OCI-LY7 (cell line): ENCODE results near the gene GJB3. TPM values are rescaled to one million over a fixed set of nuclear protein-coding genes. Genes with fewer than 3 reads are reported as not detected.
"Not testable (repeated sequence)": the region's sequence is repeated elsewhere in the genome, so short reads cannot be mapped to it uniquely, and the experiment has no call there.

Source experiments
- BruUV-seq: library from RNA; stranded (reverse); fragments of 400-500 nt; replicated peaks from 2 replicates; lab custom pipeline; 2021; lab: Mats Ljungman, UMichigan
- CTCF ChIA-PET: fragments of 300-600 bp; sonication (Branson Sonifier 250); formaldehyde crosslinking; loops from one replicate; lab custom pipeline; 2022; ENCODE audit warnings: antibody characterized with exemption; ENCODE audit not compliant: unreplicated experiment; lab: Charles Lee
- POLR2A ChIA-PET: fragments of 300-600 bp; sonication (Branson Sonifier 250); formaldehyde crosslinking; loops from one replicate; lab custom pipeline; 2022; ENCODE audit warnings: antibody characterized with exemption; lab: Charles Lee
- DNase-seq: peaks from one replicate; pipeline ENCODE4 v3.0.0-alpha.2; 2015; ENCODE audit warnings: low spot score
- H2AFZ ChIP-seq: fragments of 200-600 bp; sonication (generic), shearing (Covaris generic); 2 replicates; pipeline ENCODE4 v1.6.1; 2014; ENCODE audit warnings: mild to moderate bottlenecking, antibody characterized with exemption, low read length, moderate library complexity
- H3K27ac ChIP-seq: fragments of 200-600 bp; sonication (generic); 2 replicates; pipeline ENCODE4 v1.5.1; 2014; ENCODE audit warnings: mixed run types, low read depth, mild to moderate bottlenecking, moderate library complexity, low read length, inconsistent platforms; ENCODE audit not compliant: poor library complexity, severe bottlenecking
- H3K36me3 ChIP-seq: fragments of 200-600 bp; sonication (generic); 2 replicates; pipeline ENCODE4 v1.6.1; 2014; ENCODE audit warnings: mild to moderate bottlenecking, antibody characterized with exemption, low read length, moderate library complexity, mixed read lengths; ENCODE audit not compliant: insufficient read depth
- H3K4me1 ChIP-seq: fragments of 200-600 bp; sonication (generic); 2 replicates; pipeline ENCODE4 v1.5.1; 2014; ENCODE audit warnings: mild to moderate bottlenecking, low read length; ENCODE audit not compliant: insufficient read depth, poor library complexity, severe bottlenecking
- H3K4me2 ChIP-seq: fragments of 200-600 bp; sonication (generic); 2 replicates; pipeline ENCODE4 v1.6.1; 2014; ENCODE audit warnings: mild to moderate bottlenecking, low read length
- H3K4me3 ChIP-seq: fragments of 200-600 bp; sonication (generic); 2 replicates; pipeline ENCODE4 v1.5.1; 2014; ENCODE audit warnings: mild to moderate bottlenecking, low read depth, low read length; ENCODE audit not compliant: poor library complexity, severe bottlenecking
- H3K79me2 ChIP-seq: fragments of 200-600 bp; sonication (generic); 2 replicates; pipeline ENCODE4 v1.6.1; 2016; ENCODE audit warnings: low read depth, mild to moderate bottlenecking, low read length, moderate library complexity, mixed read lengths; ENCODE audit not compliant: insufficient read depth
- H3K9me2 ChIP-seq: fragments of 200-600 bp; sonication (generic); 2 replicates; pipeline ENCODE4 v1.6.1; 2016; ENCODE audit warnings: mild to moderate bottlenecking, low read length, mixed read lengths; ENCODE audit not compliant: insufficient read depth
- H3K9me3 ChIP-seq: fragments of 200-600 bp; sonication (generic); 2 replicates; pipeline ENCODE4 v1.6.1; 2014; ENCODE audit warnings: mild to moderate bottlenecking, mixed run types, low read length, mixed read lengths
- H4K20me1 ChIP-seq: fragments of 200-600 bp; sonication (generic); 2 replicates; pipeline ENCODE4 v1.6.1; 2014; ENCODE audit warnings: mild to moderate bottlenecking, antibody characterized with exemption, low read length, moderate library complexity, mixed read lengths; ENCODE audit not compliant: insufficient read depth
- CTCF ChIP-seq: fragments of 200-600 bp; sonication (generic); conservative IDR thresholded peaks from 2 replicates; pipeline ENCODE4 v1.5.1; 2014; ENCODE audit warnings: mild to moderate bottlenecking, antibody characterized with exemption, low read length, moderate library complexity, mixed read lengths
- EZH2phosphoT487 ChIP-seq: fragments of 200-600 bp; sonication (generic); IDR thresholded peaks from 2 replicates; pipeline ENCODE4 v1.6.1; 2018; ENCODE audit warnings: low read depth, borderline replicate concordance, mild to moderate bottlenecking, mixed run types, antibody characterized with exemption, low read length, moderate library complexity, mixed read lengths
- intact Hi-C: fragments of 100-400 bp; cut with micrococcal nuclease; formaldehyde crosslinking; loops from one replicate; pipeline ENCODE4 v1.10.0; 2022; ENCODE audit not compliant: unreplicated experiment
- total RNA-seq, 2 experiments: library from RNA; depleted of rRNA in 1 of 2; stranded (reverse); fragments of >200 nt in 1 of 2; shearing (Covaris generic) in 1 of 2; gene quantifications; 2 replicates each; pipeline ENCODE4 v1.2.3, GENCODE V29; 2014 to 2022

GJB3 gene
- total RNA-seq, 2 experiments from 2014 or later: not detected

GRCh38 chr1:34808051-34808810 lies 27.2 kb downstream of the GJB3 start:
- H3K4me1 ChIP-seq: no peaks in the 10 kb centered on the region
- ChIA-PET POLR2A (interaction anchor here (0.6 kb wide), 1 partner anchor 16 kb away, joined by 3 read pairs; no protein-coding TSS in a partner anchor), CTCF (no interaction called here)
- no TSS peak for BruUV-seq
- no peak overlapping the region for H3K4me2 ChIP-seq
- TF ChIP-seq CTCF: no peak
- TF ChIP-seq EZH2phosphoT487: no peak
- DNase-seq: no peak
- no peak overlapping the region for H2AFZ ChIP-seq
- no peaks in the 10 kb centered on the region for H4K20me1 ChIP-seq
- H3K9me3 ChIP-seq: no peaks in the 10 kb centered on the region
- no peaks in the 10 kb centered on the region for H3K79me2 ChIP-seq
- H3K4me3 ChIP-seq: no peak overlapping the region
- H3K36me3 ChIP-seq: no peaks in the 10 kb centered on the region
- intact Hi-C loops: no loop called here
- no peaks in the 10 kb centered on the region for H3K9me2 ChIP-seq
- H3K27ac ChIP-seq: no peak overlapping the region

GRCh38 chr1:34810781-34811180 lies 29.8 kb downstream of the GJB3 start:
- H3K36me3 ChIP-seq, H2AFZ ChIP-seq, BruUV-seq, POLR2A ChIA-PET, H3K9me2 ChIP-seq, H3K79me2 ChIP-seq, H4K20me1 ChIP-seq, DNase-seq, intact Hi-C loops, H3K27ac ChIP-seq, H3K4me1 ChIP-seq, CTCF ChIA-PET, H3K9me3 ChIP-seq, H3K4me3 ChIP-seq, H3K4me2 ChIP-seq: not testable (repeated sequence)

GRCh38 chr1:34816332-34816731 lies 35.3 kb downstream of the GJB3 start:
- Histone ChIP-seq H3K4me3 (no peak overlapping the region), H2AFZ (no peak overlapping the region), H3K79me2 (no peaks in the 10 kb centered on the region), H4K20me1 (no peaks in the 10 kb centered on the region), H3K9me2 (no peaks in the 10 kb centered on the region), H3K4me2 (no peak overlapping the region), H3K9me3 (no peaks in the 10 kb centered on the region), H3K27ac (no peak overlapping the region), H3K36me3 (no peaks in the 10 kb centered on the region), H3K4me1 (no peaks in the 10 kb centered on the region)
- DNase-seq: no peak
- BruUV-seq: no TSS peak
- ChIA-PET CTCF (no interaction called here), POLR2A (interaction anchor here (0.6 kb wide), 1 partner anchor 17 kb away, joined by 6 read pairs; no protein-coding TSS in a partner anchor)
- intact Hi-C loops: no loop called here
- TF ChIP-seq CTCF (no peak), EZH2phosphoT487 (no peak)
